Suppressor macrophage treated with lipopolysaccharide for 1 hour (primary cell): ENCODE data around the gene RALGDS.
"Not testable (repeated sequence)": the region's sequence is repeated elsewhere in the genome, so short reads cannot be mapped to it uniquely, and the experiment has no call there.

Experiments
- DNase-seq, 3 donors: peaks; one replicate each; pipeline ENCODE4 v3.0.0-alpha.2; 2020 to 2022

Gene RALGDS

DNA sequence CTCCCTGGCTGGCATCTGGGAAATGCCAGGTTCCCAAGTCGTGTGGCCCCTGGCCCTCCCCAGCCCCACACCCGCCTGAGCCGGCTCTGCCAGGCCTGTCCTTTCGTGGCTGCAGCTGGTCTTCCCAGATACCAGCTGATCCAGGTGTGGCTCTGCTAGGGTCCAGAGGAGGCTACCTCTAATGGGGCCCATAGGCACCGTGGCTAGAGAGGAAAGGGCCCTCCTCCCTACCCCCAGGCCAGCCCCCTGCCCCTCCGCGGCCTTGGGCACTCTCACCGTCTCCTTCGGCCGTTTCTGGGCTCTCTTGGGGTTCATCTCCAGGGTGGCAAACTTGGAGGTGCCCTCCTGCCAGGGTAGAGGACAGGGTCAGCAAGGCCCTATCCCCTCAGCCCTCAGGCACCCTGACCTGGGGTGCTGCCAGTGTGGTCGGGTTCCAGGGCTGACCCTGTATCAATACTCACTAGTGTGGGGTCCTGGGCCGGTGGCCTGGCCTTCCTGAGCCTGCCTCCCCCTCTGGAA lies 17.0 kb downstream of the RALGDS start:
- DNase-seq: no peak

DNA sequence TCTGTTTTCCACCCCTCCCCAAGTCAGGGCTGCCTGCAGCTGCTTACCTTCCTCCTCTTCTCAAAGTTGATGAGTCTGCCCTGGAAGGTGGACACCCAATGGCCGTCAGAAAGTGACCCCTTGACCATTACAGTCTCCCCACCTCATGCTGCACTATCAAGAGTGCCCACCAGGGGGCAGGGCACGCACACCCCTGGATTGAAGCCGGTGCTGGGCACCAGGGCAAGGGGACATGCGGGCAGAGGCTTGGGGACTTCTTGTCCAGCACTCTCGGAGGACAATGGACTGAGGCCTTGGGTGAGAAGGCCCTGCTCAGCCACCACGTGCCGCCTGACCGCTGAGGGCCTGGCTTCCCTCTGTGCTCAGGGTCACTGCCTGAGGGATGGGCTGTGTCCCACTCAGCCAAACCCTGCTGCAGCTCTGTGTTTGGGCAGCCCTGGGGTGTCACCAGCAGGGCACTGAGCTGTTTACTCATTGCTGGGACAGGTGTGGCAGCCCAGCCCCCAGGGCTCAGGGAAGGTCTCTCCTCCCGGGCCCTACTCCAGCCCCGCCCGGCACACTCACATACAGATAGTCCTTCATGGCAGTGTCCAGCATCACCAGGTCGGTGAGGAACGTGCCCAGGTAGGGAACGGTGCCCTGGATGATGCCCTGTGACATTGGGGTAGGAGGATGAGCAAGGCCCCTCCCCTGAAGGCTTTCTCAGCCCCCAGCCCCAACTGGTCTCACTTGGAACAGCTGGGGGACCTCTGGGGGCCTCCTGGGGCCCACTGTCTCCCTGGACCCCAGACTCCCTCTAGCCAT lies 17.7 kb downstream of the RALGDS start:
- DNase-seq: peak; percentile 70 to 80 (median 71)

GRCh38 chr9:133102190-133103021 lies 18.6 kb downstream of the RALGDS start:
- no peak for DNase-seq

GRCh38 chr9:133101356-133102189 lies 19.5 kb downstream of the RALGDS start:
- no peak for DNase-seq

DNA sequence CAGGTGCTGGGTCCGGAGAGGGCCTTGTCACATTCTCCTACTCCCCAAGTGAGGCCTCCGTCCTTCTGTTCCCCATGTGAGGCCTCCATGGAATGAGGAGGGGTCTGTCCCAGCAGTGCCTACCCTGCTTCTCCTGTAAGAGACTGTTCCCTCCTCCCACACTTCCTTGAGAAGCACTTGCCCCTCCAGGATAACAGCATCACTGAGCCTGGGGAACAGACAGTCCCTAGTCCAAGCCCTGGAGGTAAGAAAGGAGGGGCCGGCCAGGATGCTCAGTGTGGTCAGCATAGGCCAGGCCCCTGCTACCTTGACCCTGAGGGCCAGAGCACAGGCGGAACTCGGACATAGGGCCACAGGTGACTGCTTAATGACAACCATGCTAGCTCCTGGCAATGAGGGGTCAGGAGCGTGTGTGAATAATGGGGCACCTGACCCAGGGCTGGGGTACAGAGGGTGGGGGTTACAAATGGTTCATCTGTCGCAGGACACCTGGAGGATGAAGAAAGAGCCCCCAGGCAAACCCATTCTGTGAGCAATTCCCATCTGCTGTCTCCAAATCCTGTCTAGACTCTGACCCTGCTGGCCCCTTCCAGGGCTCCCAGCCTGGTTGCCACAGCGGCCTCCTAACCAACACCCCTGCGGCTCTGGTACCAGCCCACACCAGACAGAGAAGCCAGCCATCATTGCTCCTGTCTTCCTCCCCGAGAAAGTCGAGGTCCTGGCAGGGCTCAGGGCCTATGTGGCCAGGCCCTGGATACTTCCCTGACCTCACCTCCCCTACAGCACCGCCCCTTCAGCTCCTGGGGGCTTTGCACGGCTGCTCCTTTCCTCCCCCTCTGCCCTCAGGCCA lies 20.3 kb downstream of the RALGDS start:
- no peak for DNase-seq

- DNase-seq: no peak
Measured at GRCh38 chr9:133099726-133100505, 21.1 kb downstream of the RALGDS start.

- no peak for DNase-seq
Measured at GRCh38 chr9:133098871-133099270, 22.2 kb downstream of the RALGDS start.

DNA sequence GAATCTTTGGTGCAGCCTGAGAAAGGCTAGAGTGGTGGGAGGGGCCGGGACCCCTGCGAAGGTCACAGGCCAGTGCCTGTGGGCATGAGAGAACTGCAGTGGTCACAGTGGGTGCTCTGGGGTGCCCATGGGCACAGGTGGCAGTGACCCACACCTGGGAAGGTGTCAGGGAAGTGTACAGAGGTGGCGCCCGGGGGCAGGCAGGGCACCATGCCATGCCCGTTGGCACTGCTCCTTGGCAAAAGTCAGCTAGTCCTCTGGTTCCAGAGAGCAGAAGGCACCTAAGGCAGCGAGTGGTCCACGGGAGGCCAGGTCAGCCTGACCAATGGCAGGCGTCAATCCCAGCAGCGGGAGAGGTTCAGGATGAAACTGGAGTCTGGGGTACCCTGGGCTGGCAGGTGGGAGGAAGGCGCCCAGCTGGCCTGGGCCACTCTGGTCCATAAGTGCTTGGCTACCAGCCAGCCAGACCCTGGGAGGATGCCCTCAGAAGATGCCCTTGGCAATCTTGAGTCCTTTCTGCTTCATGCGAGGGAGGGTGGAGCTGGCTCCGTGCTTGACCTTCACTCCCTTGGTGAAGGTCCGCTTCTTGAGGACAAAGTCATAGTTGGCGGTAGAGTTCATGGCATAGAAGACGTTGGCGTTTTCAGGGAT lies 22.8 kb downstream of the RALGDS start:
- no peak for DNase-seq

DNA sequence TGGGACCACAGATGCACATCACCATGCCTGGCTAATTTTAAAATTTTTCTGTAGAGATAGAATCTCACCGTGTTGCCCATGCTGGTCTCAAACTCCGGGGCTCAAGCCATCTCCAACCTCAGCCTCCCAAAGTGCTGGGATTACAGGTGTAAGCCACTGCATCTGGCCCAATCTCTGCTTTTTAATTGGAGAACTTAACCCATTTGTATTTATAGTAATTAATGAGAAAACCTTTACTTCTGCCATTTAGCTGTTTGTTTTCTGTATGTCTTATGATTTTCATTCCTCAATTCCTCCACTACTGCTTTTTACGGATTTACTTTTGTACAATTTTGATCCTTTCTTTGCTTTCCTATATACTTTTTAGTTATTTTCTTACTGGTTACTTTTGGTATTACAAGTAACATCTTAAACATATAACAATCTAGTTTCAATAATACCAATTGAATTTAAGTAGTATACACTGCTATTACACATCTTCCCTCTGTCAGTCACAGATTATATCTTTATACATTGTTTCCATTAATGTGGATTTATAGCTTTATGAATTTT lies 26.1 kb downstream of the RALGDS start:
- DNase-seq: no peak

GRCh38 chr9:133094351-133094750 lies 26.7 kb downstream of the RALGDS start:
- DNase-seq: not testable (repeated sequence)

GRCh38 chr9:133090752-133091385 lies 30.2 kb downstream of the RALGDS start:
- DNase-seq: no peak

DNA sequence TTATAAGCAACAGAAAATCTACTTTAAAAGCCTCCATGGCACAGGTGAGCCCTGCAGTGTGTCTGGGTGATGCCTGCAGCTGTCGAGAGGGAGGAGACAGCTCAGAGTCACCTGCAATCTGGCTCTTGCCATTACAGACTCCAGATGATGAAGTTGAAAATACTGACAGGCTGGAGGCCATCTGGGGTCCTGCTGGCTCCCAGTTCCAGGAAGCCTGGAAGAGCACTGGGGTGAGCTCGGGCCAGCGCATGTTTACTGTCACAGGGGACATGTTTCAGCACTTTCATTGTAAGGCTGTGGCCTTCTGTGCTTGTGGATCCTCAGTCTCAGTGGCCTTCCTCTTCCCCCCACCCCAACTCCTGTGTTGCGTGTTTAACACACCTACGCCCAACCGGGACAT lies 30.9 kb downstream of the RALGDS start:
- no peak for DNase-seq

DNA sequence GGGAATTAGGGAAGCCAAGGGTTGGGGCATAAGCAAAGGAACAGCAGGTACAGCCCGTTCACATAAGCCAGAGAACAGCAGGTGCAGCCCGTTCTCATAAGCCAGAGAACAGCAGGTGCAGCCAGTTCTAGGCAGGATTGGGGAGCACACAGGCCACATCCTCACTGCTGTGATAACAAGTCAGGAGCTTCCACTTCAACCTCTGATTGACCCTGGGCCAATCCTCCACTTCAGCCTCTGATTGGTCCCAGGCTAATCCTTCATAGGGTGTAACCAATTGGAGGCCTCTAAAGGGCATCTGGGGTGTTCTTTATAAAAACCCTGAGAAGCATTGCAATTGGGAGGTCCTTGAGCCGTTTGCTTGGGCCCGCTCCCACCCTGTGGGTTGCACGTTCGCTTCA lies 31.8 kb downstream of the RALGDS start:
- peak in 1 of 3 donors; percentile 2 for DNase-seq

DNA sequence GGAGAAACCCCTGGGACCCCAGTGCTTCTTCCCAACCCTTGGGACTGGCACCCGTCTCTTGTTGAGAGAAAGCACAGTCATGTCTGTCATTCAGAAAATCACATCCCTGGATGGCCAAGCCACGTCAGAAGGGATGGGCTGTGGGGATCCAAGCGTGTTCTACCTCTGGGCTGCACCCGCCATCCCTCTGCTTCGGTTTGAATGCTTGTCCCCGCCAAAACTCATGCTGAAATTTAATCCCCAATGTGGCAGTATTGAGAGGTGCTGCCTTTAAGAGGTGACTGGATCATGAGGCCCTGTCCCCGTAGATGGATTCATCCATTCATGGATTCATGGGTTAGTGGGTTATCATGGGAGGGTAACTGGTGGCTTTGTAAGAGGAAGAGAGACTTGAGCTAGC lies 32.3 kb downstream of the RALGDS start:
- DNase-seq: no peak

DNA sequence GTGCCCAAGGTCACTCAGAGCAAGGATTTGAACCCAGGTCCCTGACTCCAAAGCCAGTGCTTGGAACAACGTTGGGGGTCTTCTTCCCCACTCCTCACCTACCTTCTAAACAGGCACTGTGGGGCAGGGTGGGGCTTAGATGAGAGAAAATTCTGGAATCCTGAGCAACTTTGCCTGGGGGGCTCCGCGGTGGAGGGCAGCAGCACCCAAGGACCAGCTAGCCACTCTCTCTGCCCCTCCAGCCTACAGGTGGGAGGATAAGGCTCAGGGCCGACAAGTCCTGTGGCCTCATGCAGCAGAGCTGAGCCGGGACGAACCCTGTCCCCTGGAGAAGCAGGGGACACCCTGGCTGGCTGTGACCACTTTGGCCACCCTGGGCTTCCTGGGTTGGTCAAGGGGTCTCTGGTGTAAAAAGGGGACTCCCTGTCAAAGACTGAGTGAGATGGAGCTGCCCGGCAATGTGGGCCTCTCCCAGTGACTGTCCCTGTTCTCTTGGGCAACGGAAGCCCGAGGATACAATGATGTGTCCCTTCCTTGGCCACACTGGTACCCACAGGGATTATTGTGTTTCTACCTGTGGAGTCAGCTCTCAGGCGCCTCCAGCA lies 32.8 kb downstream of the RALGDS start:
- no peak for DNase-seq

DNA sequence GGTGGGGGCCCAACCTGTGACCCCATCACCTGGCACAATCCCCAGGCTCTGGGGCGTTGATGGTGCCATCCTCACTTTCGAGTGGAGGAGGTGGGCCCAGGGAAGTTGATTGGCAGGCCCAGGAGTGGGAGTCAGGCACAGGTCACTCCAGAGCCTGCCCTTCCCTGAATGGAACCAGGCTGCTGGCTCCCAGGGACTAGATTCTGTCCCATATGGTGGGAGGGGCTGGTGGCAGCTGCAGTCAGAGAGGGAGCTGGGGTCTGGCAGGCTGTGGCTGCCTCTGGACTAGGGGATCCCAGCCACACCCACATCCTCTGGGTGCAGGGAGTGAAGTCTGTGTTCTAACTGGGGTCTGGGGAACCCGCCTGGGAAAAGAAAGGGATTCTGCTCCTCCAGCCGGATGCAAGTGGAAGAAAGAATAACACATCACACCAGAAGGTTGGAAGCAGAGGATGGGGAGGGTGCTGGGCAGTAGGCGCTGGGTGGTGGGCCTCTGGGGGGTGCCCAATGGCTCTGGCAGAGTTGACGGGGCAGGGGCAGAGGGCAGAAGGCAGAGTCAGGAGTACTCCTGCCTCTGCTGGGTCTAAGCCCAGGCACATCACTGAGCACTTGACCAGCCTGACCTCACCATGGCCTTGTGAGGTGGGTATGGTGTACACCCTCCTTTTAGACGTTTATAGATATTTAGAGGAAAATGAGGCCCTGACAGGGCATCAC lies 33.5 kb downstream of the RALGDS start:
- no peak for DNase-seq

DNA sequence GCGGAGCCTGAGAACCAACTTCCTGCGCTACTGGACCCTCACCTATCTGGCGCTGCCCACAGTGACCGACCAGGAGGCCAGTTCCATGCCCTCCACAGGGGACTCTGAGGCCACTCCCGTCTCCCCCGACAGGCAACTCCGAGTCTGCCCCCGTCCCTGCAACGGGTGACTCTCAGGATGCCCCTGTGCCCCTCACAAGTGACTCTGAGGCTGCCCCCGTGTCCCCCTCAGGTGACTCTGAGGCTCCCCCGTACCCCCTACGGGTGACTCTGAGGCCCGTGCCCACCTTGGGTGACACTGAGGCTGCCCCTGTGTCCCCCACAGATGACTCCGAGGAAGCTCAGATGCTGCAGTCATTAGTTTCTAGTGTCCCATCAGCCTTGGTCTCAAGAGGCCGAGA lies 34.1 kb downstream of the RALGDS start:
- DNase-seq: no peak

GRCh38 chr9:133086212-133086860 lies 34.7 kb downstream of the RALGDS start:
- not testable (repeated sequence) for DNase-seq
